ENCODE results near the gene AFAP1L1. TPM values are rescaled to one million over a fixed set of nuclear protein-coding genes. Genes with fewer than 3 reads are reported as not detected.
A peak's percentile ranks its signal among the peaks of the same experiment; 100 is the strongest.

AFAP1L1 gene
- total and polyA plus RNA-seq, 2 of the 13 experiments (the other 11 are each of a cell fraction or from before 2014, with no cell fraction given): 0.38 to 1.0 TPM

DNA sequence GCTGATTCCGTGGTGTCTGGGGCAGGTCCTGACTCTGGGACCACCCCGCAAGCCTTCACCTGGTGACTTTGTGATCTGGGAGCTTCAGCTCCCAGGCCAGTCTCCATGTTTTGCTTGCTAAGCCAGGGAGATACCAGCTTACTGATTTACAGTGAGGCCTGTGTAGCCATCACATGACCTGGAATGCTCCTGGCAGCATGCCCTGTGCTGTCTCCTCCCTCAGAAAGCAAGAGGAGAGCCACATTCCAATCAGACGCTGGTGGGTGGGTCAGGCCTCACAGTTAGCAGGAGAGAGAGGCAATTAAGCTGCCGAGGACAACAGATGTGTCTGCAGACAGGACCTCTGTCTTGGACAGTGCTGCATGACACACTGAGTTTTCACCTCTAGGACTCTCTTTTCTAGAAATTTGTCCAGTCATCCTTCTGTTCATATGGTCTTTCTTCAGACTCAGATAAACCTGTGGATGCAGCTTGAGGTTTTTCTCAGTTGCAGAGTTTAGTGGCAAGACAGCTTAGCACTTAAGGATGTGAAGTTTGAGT lies 49.2 kb downstream of the AFAP1L1 start (continued):
- TF ChIP-seq, protein P1, sequence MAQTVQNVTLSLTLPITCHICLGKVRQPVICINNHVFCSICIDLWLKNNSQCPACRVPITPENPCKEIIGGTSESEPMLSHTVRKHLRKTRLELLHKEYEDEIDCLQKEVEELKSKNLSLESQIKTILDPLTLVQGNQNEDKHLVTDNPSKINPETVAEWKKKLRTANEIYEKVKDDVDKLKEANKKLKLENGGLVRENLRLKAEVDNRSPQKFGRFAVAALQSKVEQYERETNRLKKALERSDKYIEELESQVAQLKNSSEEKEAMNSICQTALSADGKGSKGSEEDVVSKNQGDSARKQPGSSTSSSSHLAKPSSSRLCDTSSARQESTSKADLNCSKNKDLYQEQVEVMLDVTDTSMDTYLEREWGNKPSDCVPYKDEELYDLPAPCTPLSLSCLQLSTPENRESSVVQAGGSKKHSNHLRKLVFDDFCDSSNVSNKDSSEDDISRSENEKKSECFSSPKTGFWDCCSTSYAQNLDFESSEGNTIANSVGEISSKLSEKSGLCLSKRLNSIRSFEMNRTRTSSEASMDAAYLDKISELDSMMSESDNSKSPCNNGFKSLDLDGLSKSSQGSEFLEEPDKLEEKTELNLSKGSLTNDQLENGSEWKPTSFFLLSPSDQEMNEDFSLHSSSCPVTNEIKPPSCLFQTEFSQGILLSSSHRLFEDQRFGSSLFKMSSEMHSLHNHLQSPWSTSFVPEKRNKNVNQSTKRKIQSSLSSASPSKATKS (CRISPR knock-in tag; IDR thresholded peaks at IDR 0.05): no peak
- TF ChIP-seq ZNF138 (CRISPR knock-in tag; IDR thresholded peaks at IDR 0.05; ENCODE audit: low read depth): no peak
- TF ChIP-seq ZNF121 (CRISPR knock-in tag; IDR thresholded peaks at IDR 0.05): 0 out of 2 replicates have a peak, but pooled peaks have one; percentile 14
- no peak for TF ChIP-seq DPF2 (CRISPR knock-in tag; IDR thresholded peaks at IDR 0.05; ENCODE audit: borderline replicate concordance, low read depth)
- TF ChIP-seq ZC3H13 (CRISPR knock-in tag; IDR thresholded peaks at IDR 0.05): no peak
- TF ChIP-seq POLR2G (IDR thresholded peaks at IDR 0.05; ENCODE audit: low read depth, low read length): peak; percentile 84
- TF ChIP-seq, protein P2, sequence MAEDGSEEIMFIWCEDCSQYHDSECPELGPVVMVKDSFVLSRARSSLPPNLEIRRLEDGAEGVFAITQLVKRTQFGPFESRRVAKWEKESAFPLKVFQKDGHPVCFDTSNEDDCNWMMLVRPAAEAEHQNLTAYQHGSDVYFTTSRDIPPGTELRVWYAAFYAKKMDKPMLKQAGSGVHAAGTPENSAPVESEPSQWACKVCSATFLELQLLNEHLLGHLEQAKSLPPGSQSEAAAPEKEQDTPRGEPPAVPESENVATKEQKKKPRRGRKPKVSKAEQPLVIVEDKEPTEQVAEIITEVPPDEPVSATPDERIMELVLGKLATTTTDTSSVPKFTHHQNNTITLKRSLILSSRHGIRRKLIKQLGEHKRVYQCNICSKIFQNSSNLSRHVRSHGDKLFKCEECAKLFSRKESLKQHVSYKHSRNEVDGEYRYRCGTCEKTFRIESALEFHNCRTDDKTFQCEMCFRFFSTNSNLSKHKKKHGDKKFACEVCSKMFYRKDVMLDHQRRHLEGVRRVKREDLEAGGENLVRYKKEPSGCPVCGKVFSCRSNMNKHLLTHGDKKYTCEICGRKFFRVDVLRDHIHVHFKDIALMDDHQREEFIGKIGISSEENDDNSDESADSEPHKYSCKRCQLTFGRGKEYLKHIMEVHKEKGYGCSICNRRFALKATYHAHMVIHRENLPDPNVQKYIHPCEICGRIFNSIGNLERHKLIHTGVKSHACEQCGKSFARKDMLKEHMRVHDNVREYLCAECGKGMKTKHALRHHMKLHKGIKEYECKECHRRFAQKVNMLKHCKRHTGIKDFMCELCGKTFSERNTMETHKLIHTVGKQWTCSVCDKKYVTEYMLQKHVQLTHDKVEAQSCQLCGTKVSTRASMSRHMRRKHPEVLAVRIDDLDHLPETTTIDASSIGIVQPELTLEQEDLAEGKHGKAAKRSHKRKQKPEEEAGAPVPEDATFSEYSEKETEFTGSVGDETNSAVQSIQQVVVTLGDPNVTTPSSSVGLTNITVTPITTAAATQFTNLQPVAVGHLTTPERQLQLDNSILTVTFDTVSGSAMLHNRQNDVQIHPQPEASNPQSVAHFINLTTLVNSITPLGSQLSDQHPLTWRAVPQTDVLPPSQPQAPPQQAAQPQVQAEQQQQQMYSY (CRISPR knock-in tag; IDR thresholded peaks at IDR 0.05): peak; percentile 96
- TF ChIP-seq ZNF251 (CRISPR knock-in tag; IDR thresholded peaks at IDR 0.05): no peak
- TF ChIP-seq, protein P3, sequence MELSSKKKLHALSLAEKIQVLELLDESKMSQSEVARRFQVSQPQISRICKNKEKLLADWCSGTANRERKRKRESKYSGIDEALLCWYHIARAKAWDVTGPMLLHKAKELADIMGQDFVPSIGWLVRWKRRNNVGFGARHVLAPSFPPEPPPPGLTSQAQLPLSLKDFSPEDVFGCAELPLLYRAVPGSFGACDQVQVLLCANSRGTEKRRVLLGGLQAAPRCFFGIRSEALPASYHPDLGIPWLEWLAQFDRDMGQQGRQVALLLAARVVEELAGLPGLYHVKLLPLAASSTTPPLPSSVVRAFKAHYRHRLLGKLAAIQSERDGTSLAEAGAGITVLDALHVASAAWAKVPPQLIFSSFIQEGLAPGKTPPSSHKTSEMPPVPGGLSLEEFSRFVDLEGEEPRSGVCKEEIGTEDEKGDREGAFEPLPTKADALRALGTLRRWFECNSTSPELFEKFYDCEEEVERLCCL (CRISPR knock-in tag; IDR thresholded peaks at IDR 0.05; ENCODE audit: borderline replicate concordance): no peak
- no peak for TF ChIP-seq RNF2 (conservative IDR thresholded peaks at IDR 0.05; ENCODE audit: low read depth)
- no peak for TF ChIP-seq NCOR1 (IDR thresholded peaks at IDR 0.05; ENCODE audit: borderline replicate concordance, low read length)
- TF ChIP-seq, protein P4, sequence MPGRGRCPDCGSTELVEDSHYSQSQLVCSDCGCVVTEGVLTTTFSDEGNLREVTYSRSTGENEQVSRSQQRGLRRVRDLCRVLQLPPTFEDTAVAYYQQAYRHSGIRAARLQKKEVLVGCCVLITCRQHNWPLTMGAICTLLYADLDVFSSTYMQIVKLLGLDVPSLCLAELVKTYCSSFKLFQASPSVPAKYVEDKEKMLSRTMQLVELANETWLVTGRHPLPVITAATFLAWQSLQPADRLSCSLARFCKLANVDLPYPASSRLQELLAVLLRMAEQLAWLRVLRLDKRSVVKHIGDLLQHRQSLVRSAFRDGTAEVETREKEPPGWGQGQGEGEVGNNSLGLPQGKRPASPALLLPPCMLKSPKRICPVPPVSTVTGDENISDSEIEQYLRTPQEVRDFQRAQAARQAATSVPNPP (CRISPR knock-in tag; IDR thresholded peaks at IDR 0.05): no peak
- no peak for TF ChIP-seq RFXANK (CRISPR knock-in tag; IDR thresholded peaks at IDR 0.05)
- TF ChIP-seq SIN3A (IDR thresholded peaks at IDR 0.05; ENCODE audit: borderline replicate concordance, low read depth, low read length): peak; percentile 56; the same call in 1 of the 2 replicates
- TF ChIP-seq FIP1L1 (IDR thresholded peaks at IDR 0.05; ENCODE audit: borderline replicate concordance, insufficient read depth, low read depth, low read length): no peak
- no peak for TF ChIP-seq SRSF9 (IDR thresholded peaks at IDR 0.05; ENCODE audit: borderline replicate concordance, insufficient read depth, low read depth, low read length, poor library complexity, severe bottlenecking)
- TF ChIP-seq, protein P5, sequence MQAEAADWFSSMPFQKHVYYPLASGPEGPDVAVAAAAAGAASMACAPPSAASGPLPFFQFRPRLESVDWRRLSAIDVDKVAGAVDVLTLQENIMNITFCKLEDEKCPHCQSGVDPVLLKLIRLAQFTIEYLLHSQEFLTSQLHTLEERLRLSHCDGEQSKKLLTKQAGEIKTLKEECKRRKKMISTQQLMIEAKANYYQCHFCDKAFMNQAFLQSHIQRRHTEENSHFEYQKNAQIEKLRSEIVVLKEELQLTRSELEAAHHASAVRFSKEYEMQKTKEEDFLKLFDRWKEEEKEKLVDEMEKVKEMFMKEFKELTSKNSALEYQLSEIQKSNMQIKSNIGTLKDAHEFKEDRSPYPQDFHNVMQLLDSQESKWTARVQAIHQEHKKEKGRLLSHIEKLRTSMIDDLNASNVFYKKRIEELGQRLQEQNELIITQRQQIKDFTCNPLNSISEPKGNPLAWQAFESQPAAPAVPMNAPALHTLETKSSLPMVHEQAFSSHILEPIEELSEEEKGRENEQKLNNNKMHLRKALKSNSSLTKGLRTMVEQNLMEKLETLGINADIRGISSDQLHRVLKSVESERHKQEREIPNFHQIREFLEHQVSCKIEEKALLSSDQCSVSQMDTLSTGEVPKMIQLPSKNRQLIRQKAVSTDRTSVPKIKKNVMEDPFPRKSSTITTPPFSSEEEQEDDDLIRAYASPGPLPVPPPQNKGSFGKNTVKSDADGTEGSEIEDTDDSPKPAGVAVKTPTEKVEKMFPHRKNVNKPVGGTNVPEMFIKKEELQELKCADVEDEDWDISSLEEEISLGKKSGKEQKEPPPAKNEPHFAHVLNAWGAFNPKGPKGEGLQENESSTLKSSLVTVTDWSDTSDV (CRISPR knock-in tag; IDR thresholded peaks at IDR 0.05): no peak
- TF ChIP-seq ZNF44 (CRISPR knock-in tag; IDR thresholded peaks at IDR 0.05): no peak

All from HepG2 (cell line).